ENCODE data around the gene PET100. TPM values are rescaled to one million over a fixed set of nuclear protein-coding genes. Genes with fewer than 3 reads are reported as not detected.

The PET100 gene
- total and polyA plus RNA-seq, 10 of the 15 experiments (the other 5 are each of a cell fraction or from before 2014, with no cell fraction given) = 47.0 to 462 (median 126) TPM

GRCh38 chr19:7670150-7670783 lies 40.7 kb downstream of the PET100 start:
- BruUV-seq (replicated peaks) = no TSS peak
- H3K36me3 ChIP-seq (ENCODE audit: control insufficient read depth in 2 of 2, insufficient read depth in 2 of 2, low read length in 1 of 2) = no peaks in the 10 kb centered on the region
- FAIRE-seq (no peak), ATAC-seq (no peak), DNase-seq (ENCODE audit: low read depth, low spot score) (no peak)
- H3K4me3 ChIP-seq = no peak overlapping the region
- SMC1A ChIA-PET (ENCODE audit: uncharacterized antibody, unreplicated experiment) = interaction anchor here (0.7 kb wide), 1 partner anchor 12 kb away, joined by 3 read pairs; no protein-coding TSS in a partner anchor
- no peaks in the 10 kb centered on the region; the same call in 1 of the 2 replicates for H3K4me1 ChIP-seq (ENCODE audit: control insufficient read depth, insufficient read depth, low read length)
- no peaks in the 10 kb centered on the region for H3K79me2 ChIP-seq (ENCODE audit: control insufficient read depth, insufficient read depth, low read length)
- no peaks in the 10 kb centered on the region for H4K20me1 ChIP-seq (ENCODE audit: control insufficient read depth, insufficient read depth)
- no peak overlapping the region for H3K9ac ChIP-seq (ENCODE audit: control insufficient read depth, insufficient read depth, low read length)
- POLR2A ChIA-PET = no interaction called here
- WGBS (ENCODE audit: insufficient coverage, insufficient replicate concordance, low lambda C conversion rate, missing lambda C conversion rate) = 4% methylated on average over 37 of the region's 43 CpGs
- CTCF ChIA-PET = no interaction called here
- no peak overlapping the region for H2AFZ ChIP-seq (ENCODE audit: control insufficient read depth, low read depth, low read length)
- 0 out of 2 replicates have a peak overlapping the region, but pooled peaks have one; percentile 11 for H3K4me2 ChIP-seq (ENCODE audit: control insufficient read depth, insufficient read depth)
- no peaks in the 10 kb centered on the region for H3K9me3 ChIP-seq (replicated peaks; ENCODE audit: control insufficient read depth, insufficient read depth, low read length)
- peaks cover 4 to 7% of the 10 kb centered on the region in 2 experiments; a peak in 3 of 4 replicates for H3K27me3 ChIP-seq (replicated peaks in 1 of 2; ENCODE audit: control insufficient read depth in 2 of 2, insufficient read depth in 2 of 2, low read length in 1 of 2)
- H3K27ac ChIP-seq (ENCODE audit: control insufficient read depth, insufficient read depth) = no peak overlapping the region
- RAD21 ChIA-PET (ENCODE audit: unreplicated experiment) = no interaction called here
- in situ Hi-C loops (cut with MboI) (no loop called here), intact Hi-C loops (cut with micrococcal nuclease; ENCODE audit: unreplicated experiment) (loop anchor here (10.0 kb wide), 1 partner anchor 285 kb away; no protein-coding TSS in a partner anchor)
- TF ChIP-seq MEF2B (IDR thresholded peaks at IDR 0.05; ENCODE audit: partially characterized antibody, poor library complexity, severe bottlenecking) (no peak), KLF5 (IDR thresholded peaks at IDR 0.05; ENCODE audit: partially characterized antibody) (no peak), USF1 (IDR thresholded peaks at IDR 0.05; ENCODE audit: borderline replicate concordance, extremely low read length, insufficient read depth, low read depth, low read length) (no peak), ZNF384 (IDR thresholded peaks at IDR 0.05; ENCODE audit: borderline replicate concordance, low read depth, low read length) (no peak), NFIC (IDR thresholded peaks at IDR 0.05; ENCODE audit: low read depth, low read length) (no peak), ZBTB33 (IDR thresholded peaks at IDR 0.05) (no peak), YY1 (IDR thresholded peaks at IDR 0.05; ENCODE audit: low read depth, low read length) (no peak), POLR2AphosphoS2 (IDR thresholded peaks at IDR 0.05; ENCODE audit: low read depth, low read length) (no peak), SREBF1 (IDR thresholded peaks at IDR 0.05; ENCODE audit: low read length) (no peak), STAT3 (IDR thresholded peaks at IDR 0.05; ENCODE audit: low read depth, low read length) (no peak), SKIL (IDR thresholded peaks at IDR 0.05; ENCODE audit: low read depth, poor library complexity, severe bottlenecking) (no peak), ATF2 (IDR thresholded peaks at IDR 0.05; ENCODE audit: low read length) (no peak), CBX5 (IDR thresholded peaks at IDR 0.05; ENCODE audit: low read depth) (no peak), ELK1 (IDR thresholded peaks at IDR 0.05; ENCODE audit: low read depth, low read length) (no peak), PKNOX1 (IDR thresholded peaks at IDR 0.05) (no peak)

All from GM12878 (cell line).